H1 (cell line): ENCODE data around the gene F8. TPM values are rescaled to one million over a fixed set of nuclear protein-coding genes. Genes with fewer than 3 reads are reported as not detected.

Experiments
- BACH1 ChIP-seq: IDR thresholded peaks from 2 replicates; pipeline ENCODE4 v1.6.1; 2012; ENCODE audit warnings: low read length, improper control_type of control experiment
- CTBP2 ChIP-seq: IDR thresholded peaks from 2 replicates; pipeline ENCODE4 v1.7.0; 2011; ENCODE audit warnings: borderline replicate concordance, mild to moderate bottlenecking, moderate library complexity, mixed read lengths, low read length; ENCODE audit not compliant: insufficient read depth, insufficient read length
- GTF2F1 ChIP-seq: IDR thresholded peaks from 2 replicates; pipeline ENCODE4 v1.6.1; 2012; ENCODE audit warnings: low read depth, low read length, improper control_type of control experiment, borderline replicate concordance
- NANOG ChIP-seq: IDR thresholded peaks from 2 replicates; pipeline ENCODE4 v1.6.1; 2011; ENCODE audit warnings: low read length, low read depth, mild to moderate bottlenecking, inconsistent platforms; ENCODE audit not compliant: insufficient read depth, poor library complexity, severe bottlenecking
- polyA plus RNA-seq, 7 experiments: library from polyadenylated mRNA; depleted of rRNA in 3 of 7; stranded (reverse) in 5 of 7; unstranded in 2 of 7; fragments of >200 nt in 5 of 7; fragments of 200-250 nt in 2 of 7; gene quantifications; 1 replicate in 5 of 7; 2 replicates in 1 of 7; 4 replicates in 1 of 7; pipeline versions ENCODE4 v1.2.1 to v1.2.3, GENCODE V29; 2011 to 2013; ENCODE audit warnings: missing spikeins in 2 of 7, mixed read lengths in 2 of 7
- total RNA-seq: library from RNA; stranded (reverse); fragmentation: NEBNext Ultra II Directional; extraction: Animal tissue kit (Norgen Biotek cat#: 25700); gene quantifications from 2 replicates; pipeline ENCODE4 v1.2.1, GENCODE V29; 2021

Gene F8
- total and polyA plus RNA-seq, 2 of the 8 experiments (the other 6 are each of a cell fraction or from before 2014, with no cell fraction given): 1.1 to 2.6 TPM

- TF ChIP-seq BACH1: no peak
- no peak for TF ChIP-seq GTF2F1
- no peak for TF ChIP-seq NANOG
- TF ChIP-seq CTBP2: no peak
Observed at GRCh38 chrX:154855256-154855655, 167.3 kb downstream of the F8 start (continued).
